ENCODE data around the gene FAM50B. TPM values are rescaled to one million over a fixed set of nuclear protein-coding genes. Genes with fewer than 3 reads are reported as not detected.

The FAM50B gene
- total RNA-seq, 1 donor from 2014 or later = 3.6 TPM

GRCh38 chr6:3891883-3892282, 42.7 kb downstream of the FAM50B start:
- no peak for TF ChIP-seq CTCF (IDR thresholded peaks at IDR 0.05; ENCODE audit: partially characterized antibody, unreplicated experiment)
- Mint-ChIP-seq H3K4me3 (ENCODE audit: unreplicated experiment) (no peak overlapping the region), H3K4me1 (ENCODE audit: low read depth, unreplicated experiment) (no peaks in the 10 kb centered on the region), H3K27ac (ENCODE audit: unreplicated experiment) (no peak overlapping the region), H3K36me3 (ENCODE audit: unreplicated experiment) (peaks cover 6% of the 10 kb centered on the region), H3K9me3 (ENCODE audit: unreplicated experiment) (no peaks in the 10 kb centered on the region), H3K27me3 (ENCODE audit: unreplicated experiment) (no peaks in the 10 kb centered on the region)
- no peak for DNase-seq

GRCh38 chr6:3892603-3893002, 43.4 kb downstream of the FAM50B start:
- H3K27me3 Mint-ChIP-seq (ENCODE audit: unreplicated experiment) = no peaks in the 10 kb centered on the region
- H3K27ac Mint-ChIP-seq (ENCODE audit: unreplicated experiment) = no peak overlapping the region
- no peak for TF ChIP-seq CTCF (IDR thresholded peaks at IDR 0.05; ENCODE audit: partially characterized antibody, unreplicated experiment)
- no peaks in the 10 kb centered on the region for H3K9me3 Mint-ChIP-seq (ENCODE audit: unreplicated experiment)
- peaks cover 6% of the 10 kb centered on the region for H3K36me3 Mint-ChIP-seq (ENCODE audit: unreplicated experiment)
- DNase-seq = no peak
- no peaks in the 10 kb centered on the region for H3K4me1 Mint-ChIP-seq (ENCODE audit: low read depth, unreplicated experiment)
- H3K4me3 Mint-ChIP-seq (ENCODE audit: unreplicated experiment) = no peak overlapping the region

GRCh38 chr6:3893487-3893886, 44.3 kb downstream of the FAM50B start:
- H3K4me1 Mint-ChIP-seq (ENCODE audit: low read depth, unreplicated experiment) = no peaks in the 10 kb centered on the region
- no peaks in the 10 kb centered on the region for H3K9me3 Mint-ChIP-seq (ENCODE audit: unreplicated experiment)
- TF ChIP-seq CTCF (IDR thresholded peaks at IDR 0.05; ENCODE audit: partially characterized antibody, unreplicated experiment) = no peak
- no peak overlapping the region for H3K4me3 Mint-ChIP-seq (ENCODE audit: unreplicated experiment)
- peaks cover 6% of the 10 kb centered on the region for H3K36me3 Mint-ChIP-seq (ENCODE audit: unreplicated experiment)
- H3K27me3 Mint-ChIP-seq (ENCODE audit: unreplicated experiment) = no peaks in the 10 kb centered on the region
- H3K27ac Mint-ChIP-seq (ENCODE audit: unreplicated experiment) = no peak overlapping the region
- DNase-seq = no peak

- H3K27me3 Mint-ChIP-seq (ENCODE audit: unreplicated experiment) = no peaks in the 10 kb centered on the region
- TF ChIP-seq CTCF (IDR thresholded peaks at IDR 0.05; ENCODE audit: partially characterized antibody, unreplicated experiment) = no peak
- no peak for DNase-seq
- no peak overlapping the region for H3K4me3 Mint-ChIP-seq (ENCODE audit: unreplicated experiment)
- no peaks in the 10 kb centered on the region for H3K4me1 Mint-ChIP-seq (ENCODE audit: low read depth, unreplicated experiment)
- H3K27ac Mint-ChIP-seq (ENCODE audit: unreplicated experiment) = no peak overlapping the region
- H3K36me3 Mint-ChIP-seq (ENCODE audit: unreplicated experiment) = peaks cover 6% of the 10 kb centered on the region
- no peaks in the 10 kb centered on the region for H3K9me3 Mint-ChIP-seq (ENCODE audit: unreplicated experiment)
Measured at GRCh38 chr6:3893917-3894316, 44.7 kb downstream of the FAM50B start.

- H3K27me3 Mint-ChIP-seq (ENCODE audit: unreplicated experiment) = no peaks in the 10 kb centered on the region
- H3K36me3 Mint-ChIP-seq (ENCODE audit: unreplicated experiment) = peaks cover 6% of the 10 kb centered on the region
- H3K4me1 Mint-ChIP-seq (ENCODE audit: low read depth, unreplicated experiment) = no peaks in the 10 kb centered on the region
- no peak overlapping the region for H3K4me3 Mint-ChIP-seq (ENCODE audit: unreplicated experiment)
- no peak for TF ChIP-seq CTCF (IDR thresholded peaks at IDR 0.05; ENCODE audit: partially characterized antibody, unreplicated experiment)
- DNase-seq = no peak
- peaks cover 1% of the 10 kb centered on the region for H3K9me3 Mint-ChIP-seq (ENCODE audit: unreplicated experiment)
- H3K27ac Mint-ChIP-seq (ENCODE audit: unreplicated experiment) = no peak overlapping the region
Measured at GRCh38 chr6:3894590-3895311, 45.6 kb downstream of the FAM50B start.

Data from glutamatergic neuron (in vitro differentiated cells).